ENCODE results near the gene DNM3. TPM values are rescaled to one million over a fixed set of nuclear protein-coding genes. Genes with fewer than 3 reads are reported as not detected.

The DNM3 gene
- total RNA-seq, 4 donors from 2014 or later = 2.7 to 4.5 (median 4.0) TPM

DNA sequence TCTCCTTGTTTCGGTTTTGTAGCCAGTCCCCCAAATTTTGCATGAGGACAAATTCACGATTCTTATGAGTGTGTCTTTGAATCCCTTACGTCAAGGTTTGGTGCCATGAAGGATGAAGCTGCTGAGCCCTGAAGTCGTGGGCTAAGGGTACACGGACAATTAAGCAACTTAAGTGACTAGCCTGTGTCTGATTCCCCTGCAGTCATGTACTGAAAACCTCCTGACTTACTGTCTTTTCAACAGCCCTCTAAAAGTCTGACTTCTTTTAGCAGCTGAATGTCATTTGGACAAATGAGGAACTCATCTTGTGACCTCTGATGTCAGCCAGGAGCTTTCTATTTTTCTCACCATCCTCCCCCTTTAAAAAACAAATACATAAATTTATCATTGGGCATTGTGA, 552.1 kb downstream of the DNM3 start:
- intact Hi-C loops (cut with DNase I; ENCODE audit: low total_unique reads) = no loop called here
- no peak for DNase-seq (ENCODE audit: low spot score in 2 of 2)
- no peak overlapping the region for H3K4me3 ChIP-seq (ENCODE audit: low read depth, poor library complexity, severe bottlenecking)
- no peak for TF ChIP-seq POLR2A (IDR thresholded peaks at IDR 0.05)
- TF ChIP-seq, protein P1, sequence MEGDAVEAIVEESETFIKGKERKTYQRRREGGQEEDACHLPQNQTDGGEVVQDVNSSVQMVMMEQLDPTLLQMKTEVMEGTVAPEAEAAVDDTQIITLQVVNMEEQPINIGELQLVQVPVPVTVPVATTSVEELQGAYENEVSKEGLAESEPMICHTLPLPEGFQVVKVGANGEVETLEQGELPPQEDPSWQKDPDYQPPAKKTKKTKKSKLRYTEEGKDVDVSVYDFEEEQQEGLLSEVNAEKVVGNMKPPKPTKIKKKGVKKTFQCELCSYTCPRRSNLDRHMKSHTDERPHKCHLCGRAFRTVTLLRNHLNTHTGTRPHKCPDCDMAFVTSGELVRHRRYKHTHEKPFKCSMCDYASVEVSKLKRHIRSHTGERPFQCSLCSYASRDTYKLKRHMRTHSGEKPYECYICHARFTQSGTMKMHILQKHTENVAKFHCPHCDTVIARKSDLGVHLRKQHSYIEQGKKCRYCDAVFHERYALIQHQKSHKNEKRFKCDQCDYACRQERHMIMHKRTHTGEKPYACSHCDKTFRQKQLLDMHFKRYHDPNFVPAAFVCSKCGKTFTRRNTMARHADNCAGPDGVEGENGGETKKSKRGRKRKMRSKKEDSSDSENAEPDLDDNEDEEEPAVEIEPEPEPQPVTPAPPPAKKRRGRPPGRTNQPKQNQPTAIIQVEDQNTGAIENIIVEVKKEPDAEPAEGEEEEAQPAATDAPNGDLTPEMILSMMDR (IDR thresholded peaks at IDR 0.05) = no peak
- 62 to 75% methylated on average over 5 of the region's 5 CpGs for WGBS, 2 donors

DNA sequence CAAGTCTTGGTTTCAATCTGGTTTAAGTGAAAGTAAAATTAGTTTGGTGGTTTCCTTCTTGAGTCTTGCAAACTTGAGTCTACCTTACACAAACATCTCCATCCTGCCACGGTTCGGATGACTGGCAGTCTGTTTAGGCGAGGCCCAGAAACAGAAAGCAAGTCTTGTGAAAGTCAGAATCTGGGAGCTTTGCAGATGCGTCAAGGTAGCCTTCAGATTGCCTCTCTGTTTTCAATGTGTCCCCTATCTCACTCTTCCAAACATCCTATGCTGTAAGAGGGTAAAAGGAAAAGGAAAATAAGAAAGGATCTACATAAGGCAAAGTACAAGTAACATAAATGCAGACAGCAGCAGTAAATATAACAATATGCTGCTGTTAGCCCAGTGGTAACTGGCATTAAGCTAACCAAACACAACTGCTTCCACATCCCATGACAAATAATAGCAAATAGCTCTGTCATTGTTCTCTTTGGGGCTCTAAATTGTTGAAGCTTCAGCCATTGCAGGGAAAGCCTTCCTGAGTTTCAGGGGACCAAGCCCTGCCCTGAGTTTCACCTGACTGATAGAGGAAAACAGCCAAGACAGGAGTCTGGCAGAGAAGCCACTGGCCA, 552.9 kb downstream of the DNM3 start:
- intact Hi-C loops (cut with DNase I; ENCODE audit: low total_unique reads) = no loop called here
- no peak overlapping the region for H3K4me3 ChIP-seq (ENCODE audit: low read depth, poor library complexity, severe bottlenecking)
- TF ChIP-seq, protein P1 (IDR thresholded peaks at IDR 0.05) = no peak
- no peak for TF ChIP-seq POLR2A (IDR thresholded peaks at IDR 0.05)
- DNase-seq (ENCODE audit: low spot score in 2 of 2) = no peak
- WGBS, 2 donors = 7 to 19% methylated on average over 4 of the region's 4 CpGs

DNA sequence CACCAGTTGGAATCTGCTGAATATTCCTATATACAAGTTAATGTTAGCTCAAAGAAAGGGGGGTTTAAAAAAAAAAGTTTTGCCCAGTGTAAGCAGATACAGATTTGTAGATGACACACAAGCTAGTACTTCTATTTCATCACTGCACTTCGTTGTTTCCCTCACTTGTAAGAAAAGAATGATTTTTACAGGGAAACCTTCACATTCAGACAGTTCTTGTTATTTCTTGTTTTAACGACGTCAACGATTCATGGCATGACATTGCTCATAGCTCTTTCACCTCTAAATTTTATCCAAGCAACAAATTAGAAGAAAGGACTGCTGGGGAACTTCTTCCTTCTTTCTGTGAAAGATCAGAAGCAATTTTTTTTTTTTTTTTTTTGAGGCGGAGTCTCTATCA, 553.5 kb downstream of the DNM3 start:
- no peak for TF ChIP-seq POLR2A (IDR thresholded peaks at IDR 0.05)
- TF ChIP-seq, protein P1 (IDR thresholded peaks at IDR 0.05) = no peak
- WGBS, 2 donors = 69 to 76% methylated on average over 5 of the region's 5 CpGs

DNA sequence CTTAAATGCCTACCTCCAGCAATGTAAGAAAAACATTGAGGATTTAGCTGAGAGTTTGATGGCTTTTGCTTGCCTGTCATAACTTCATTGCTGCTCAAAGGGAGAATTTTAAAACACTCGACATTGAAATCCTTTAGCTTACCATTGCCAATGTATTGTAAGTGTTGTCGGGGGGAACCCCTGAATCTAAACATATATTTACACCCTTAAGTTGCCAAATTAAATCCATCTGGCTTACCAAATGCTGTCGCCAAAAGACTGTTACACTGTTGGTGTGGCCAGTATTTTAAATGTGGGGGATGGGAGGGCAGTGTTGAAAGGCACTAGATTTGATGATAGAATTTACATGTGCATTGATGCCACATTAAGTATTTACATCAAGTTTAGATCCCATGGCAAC, 554.3 kb downstream of the DNM3 start:
- H3K4me3 ChIP-seq (ENCODE audit: low read depth, poor library complexity, severe bottlenecking) = no peak overlapping the region
- 80 to 85% methylated on average over 3 of the region's 3 CpGs for WGBS, 2 donors
- no peak for DNase-seq (ENCODE audit: low spot score in 2 of 2)
- intact Hi-C loops (cut with DNase I; ENCODE audit: low total_unique reads) = no loop called here
- TF ChIP-seq POLR2A (IDR thresholded peaks at IDR 0.05) = no peak
- TF ChIP-seq, protein P1 (IDR thresholded peaks at IDR 0.05) = no peak

More for the DNA sequence above, 553.5 kb downstream of the DNM3 start:
- intact Hi-C loops (cut with DNase I; ENCODE audit: low total_unique reads) = no loop called here
- H3K4me3 ChIP-seq (ENCODE audit: low read depth, poor library complexity, severe bottlenecking) = no peak overlapping the region
- no peak for DNase-seq (ENCODE audit: low spot score in 2 of 2)

DNA sequence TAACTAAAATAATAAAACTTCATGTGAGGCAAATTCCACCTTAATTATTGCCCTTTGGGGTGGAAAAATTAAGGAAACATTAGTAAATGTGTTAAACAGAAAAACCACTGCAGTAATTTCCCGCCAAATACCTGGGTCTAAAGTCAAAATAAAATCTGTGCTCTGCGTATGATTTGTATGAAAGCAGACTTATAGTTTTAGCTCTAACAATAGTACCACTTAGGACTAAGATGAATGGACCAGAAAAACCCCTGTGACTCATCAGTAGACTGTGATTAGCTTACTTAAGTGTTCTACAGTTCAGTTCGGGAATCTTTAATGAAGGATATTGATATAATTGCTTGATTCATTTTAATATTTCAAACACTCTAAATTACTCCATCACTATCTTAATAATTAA, 555.9 kb downstream of the DNM3 start:
- intact Hi-C loops (cut with DNase I; ENCODE audit: low total_unique reads) = no loop called here
- DNase-seq (ENCODE audit: low spot score in 2 of 2) = no peak
- TF ChIP-seq, protein P1 (IDR thresholded peaks at IDR 0.05) = no peak
- no peak for TF ChIP-seq POLR2A (IDR thresholded peaks at IDR 0.05)
- WGBS, 2 donors = 42% methylated on average over 3 of the region's 3 CpGs
- H3K4me3 ChIP-seq (ENCODE audit: low read depth, poor library complexity, severe bottlenecking) = no peak overlapping the region

DNA sequence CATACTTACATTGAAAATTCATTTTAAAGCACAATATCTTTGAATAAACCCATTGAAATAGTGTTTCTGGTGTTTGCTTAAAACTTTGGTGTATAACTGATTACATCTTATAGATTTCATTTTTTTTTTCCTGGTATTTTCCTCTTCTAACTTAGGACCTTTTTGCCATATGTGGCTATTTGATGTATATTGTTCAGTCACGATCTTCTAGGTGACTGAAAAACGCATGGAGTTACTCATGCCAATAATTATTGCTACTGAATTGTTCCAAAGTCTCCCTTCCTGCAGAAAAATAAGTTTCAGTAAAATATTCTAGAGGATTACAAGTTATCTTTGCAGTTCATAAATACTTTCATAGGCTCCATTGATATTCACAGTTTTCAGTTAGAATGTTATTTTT, 556.3 kb downstream of the DNM3 start:
- no peak for DNase-seq (ENCODE audit: low spot score in 2 of 2)
- 45 to 58% methylated on average over 2 of the region's 2 CpGs for WGBS, 2 donors
- no peak overlapping the region for H3K4me3 ChIP-seq (ENCODE audit: low read depth, poor library complexity, severe bottlenecking)
- intact Hi-C loops (cut with DNase I; ENCODE audit: low total_unique reads) = no loop called here
- TF ChIP-seq, protein P1 (IDR thresholded peaks at IDR 0.05) = no peak
- TF ChIP-seq POLR2A (IDR thresholded peaks at IDR 0.05) = no peak

Data from lower leg skin (tissue), 4 donors.